Measurements from ENCODE around the gene GPR137. TPM values are rescaled to one million over a fixed set of nuclear protein-coding genes. Genes with fewer than 3 reads are reported as not detected.

GPR137 gene
- total and polyA plus RNA-seq, 12 donors, result 16.4 to 43.0 (median 24.3) TPM

DNA sequence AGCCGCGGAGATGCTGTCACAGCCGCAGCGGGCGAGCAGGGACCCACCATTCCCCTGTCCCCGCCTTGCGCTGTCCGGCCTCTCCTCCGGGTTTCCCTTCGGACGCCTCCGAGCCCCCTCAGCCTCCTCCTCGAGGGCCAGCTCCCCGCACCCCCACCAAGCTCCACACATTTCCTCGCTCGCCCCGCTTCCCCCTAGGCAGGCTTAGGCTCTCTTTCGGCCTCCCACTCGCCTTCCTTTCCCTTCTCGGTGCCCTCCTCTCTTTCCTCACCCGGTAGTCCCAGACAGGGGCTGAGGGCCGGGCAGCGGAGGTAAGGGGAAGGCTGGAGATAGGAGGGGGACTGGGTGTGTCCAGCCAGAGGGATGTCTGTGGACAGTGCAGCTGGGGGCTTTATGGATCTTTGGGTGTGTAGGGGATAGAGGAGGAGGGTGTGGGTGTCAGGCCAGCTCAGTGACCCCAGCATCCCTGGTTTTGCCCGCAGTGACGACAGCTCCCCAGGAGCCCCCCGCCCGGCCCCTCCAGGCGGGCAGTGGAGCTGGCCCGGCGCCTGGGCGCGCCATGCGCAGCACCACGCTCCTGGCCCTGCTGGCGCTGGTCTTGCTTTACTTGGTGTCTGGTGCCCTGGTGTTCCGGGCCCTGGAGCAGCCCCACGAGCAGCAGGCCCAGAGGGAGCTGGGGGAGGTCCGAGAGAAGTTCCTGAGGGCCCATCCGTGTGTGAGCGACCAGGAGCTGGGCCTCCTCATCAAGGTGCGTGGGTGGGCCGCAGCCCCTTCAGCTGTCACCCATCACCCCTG lies 7.0 kb downstream of the GPR137 start:
- Histone ChIP-seq H3K27ac (no peak overlapping the region), H3K4me3 (peak overlapping the region; percentile 21 to 49 (median 38)), H3K27me3 (peaks cover 23 to 81% (median 77%) of the 10 kb centered on the region in 7 donors), H3K4me1 (peaks cover 4 to 23% (median 15%) of the 10 kb centered on the region in 9 donors), H3K9me3 (no peaks in the 10 kb centered on the region), H3K36me3 (peaks cover 0 to 5% (median 0%) of the 10 kb centered on the region in 9 donors)
- 32% methylated on average over 40 to 42 of the region's 42 CpGs for WGBS, 2 donors
- DNase-seq (no peak), ATAC-seq (peak in 2 of 8 donors; percentile 4 to 7)
- TF ChIP-seq CTCF (IDR thresholded peaks at IDR 0.05), result no peak
- intact Hi-C loops (cut with DNase I), result no loop called here

GRCh38 chr11:64294774-64295173 lies 9.1 kb downstream of the GPR137 start:
- no peak overlapping the region for H3K4me3 ChIP-seq
- H3K27me3 ChIP-seq, result peaks cover 23 to 100% (median 98%) of the 10 kb centered on the region in 7 donors
- DNase-seq (no peak), ATAC-seq (no peak)
- H3K4me1 ChIP-seq, result peaks cover 10 to 33% (median 24%) of the 10 kb centered on the region in 9 donors
- WGBS, 2 donors, result 51 to 58% methylated on average over 3 of the region's 3 CpGs
- no peaks in the 10 kb centered on the region for H3K9me3 ChIP-seq
- no peaks in the 10 kb centered on the region for H3K36me3 ChIP-seq
- intact Hi-C loops (cut with DNase I), result loop anchor here in 2 of 10 donors (5.0 kb wide), 1 partner anchor 87 kb away; the partner anchor contains the start of gene FERMT3 (in 2 of the 2)
- H3K27ac ChIP-seq, result no peak overlapping the region
- TF ChIP-seq CTCF (IDR thresholded peaks at IDR 0.05), result no peak

DNA sequence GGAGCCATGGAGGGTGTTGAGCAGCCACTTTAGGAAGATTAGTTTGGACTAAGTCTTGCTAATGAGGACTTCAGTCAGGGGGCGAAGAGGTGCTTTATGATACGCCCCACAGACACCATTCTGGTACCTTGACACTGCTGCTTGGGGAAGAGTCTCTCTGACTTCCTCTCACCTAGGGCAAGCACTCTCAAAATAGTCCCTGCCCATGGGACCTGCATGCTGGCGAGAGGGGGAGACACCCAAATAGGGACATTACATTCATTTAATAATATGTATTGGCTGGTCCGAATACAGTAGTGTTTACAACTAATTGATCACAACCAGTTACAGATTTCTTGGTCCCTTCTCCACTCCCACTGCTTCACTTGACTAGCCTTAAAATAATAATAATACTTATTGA lies 10.1 kb downstream of the GPR137 start:
- TF ChIP-seq CTCF (IDR thresholded peaks at IDR 0.05), result no peak
- ATAC-seq (no peak), DNase-seq (no peak)
- Histone ChIP-seq H3K36me3 (no peaks in the 10 kb centered on the region), H3K27ac (no peak overlapping the region), H3K4me3 (no peak overlapping the region), H3K4me1 (peaks cover 19 to 43% (median 34%) of the 10 kb centered on the region in 9 donors), H3K27me3 (peaks cover 23 to 100% (median 96%) of the 10 kb centered on the region in 7 donors), H3K9me3 (no peaks in the 10 kb centered on the region)
- WGBS, 2 donors, result 90 to 96% methylated on average over 4 of the region's 4 CpGs
- intact Hi-C loops (cut with DNase I), result loop anchor here in 2 of 10 donors (5.0 kb wide), 1 partner anchor 88 kb away; the partner anchor contains the start of gene FERMT3 (in 2 of the 2)

DNA sequence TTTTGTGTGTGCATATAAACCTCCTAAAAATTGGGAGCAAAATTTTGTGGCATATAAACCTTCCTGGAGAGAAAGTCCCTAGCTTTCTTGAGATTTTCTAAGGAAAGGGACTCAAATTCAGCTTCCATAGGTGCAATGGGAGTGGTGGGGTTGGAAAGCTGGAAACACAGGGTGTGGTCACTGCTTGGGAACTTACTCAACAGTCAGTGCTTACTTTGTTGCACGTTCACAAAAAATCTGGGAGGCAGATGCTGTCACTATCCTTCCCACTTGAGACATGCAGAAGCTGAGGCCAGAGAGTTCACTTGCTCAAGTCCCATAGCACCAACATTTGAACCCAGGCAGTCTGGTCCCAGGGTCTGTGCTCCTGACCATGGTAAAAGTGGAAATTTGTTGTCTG lies 10.6 kb downstream of the GPR137 start:
- DNase-seq (no peak), ATAC-seq (no peak)
- Histone ChIP-seq H3K27ac (no peak overlapping the region), H3K36me3 (no peaks in the 10 kb centered on the region), H3K27me3 (peaks cover 19 to 97% (median 91%) of the 10 kb centered on the region in 7 donors), H3K4me1 (peaks cover 19 to 44% (median 35%) of the 10 kb centered on the region in 9 donors), H3K9me3 (no peaks in the 10 kb centered on the region), H3K4me3 (no peak overlapping the region)
- intact Hi-C loops (cut with DNase I), result loop anchor here in 2 of 10 donors (5.0 kb wide), 1 partner anchor 89 kb away; the partner anchor contains the start of gene FERMT3 (in 2 of the 2)
- WGBS, 2 donors, result 43 to 71% methylated on average over 1 of the region's 1 CpG
- TF ChIP-seq CTCF (IDR thresholded peaks at IDR 0.05), result no peak

Data from heart right ventricle (tissue), 16 donors.